SK-N-SH (cell line): ENCODE results near the gene FUT4. TPM values are rescaled to one million over a fixed set of nuclear protein-coding genes. Genes with fewer than 3 reads are reported as not detected.

Source experiments
- CTCF ChIA-PET: fragments of 300-600, 350-600 bp; formaldehyde crosslinking; extraction: SDS; loops from one replicate; lab custom pipeline; 2021; lab: Yijun Ruan, JAX
- POLR2A ChIA-PET: fragments of 350-600 bp; sonication (Branson Sonifier 250); formaldehyde crosslinking; extraction: SDS; loops from one replicate; lab custom pipeline; 2020; ENCODE audit warnings: antibody characterized with exemption, inconsistent platforms; lab: Yijun Ruan, JAX
- DNase-seq: peaks from one replicate; pipeline ENCODE4 v3.0.0; 2012
- H2AFZ ChIP-seq: fragments of 200-600 bp; sonication (generic); 2 replicates; pipeline ENCODE4 v1.8.1; 2016; ENCODE audit warnings: antibody characterized with exemption, mild to moderate bottlenecking, low read depth
- H3F3A ChIP-seq: fragments of 200-600 bp; sonication (generic); replicated peaks from 2 replicates; pipeline ENCODE3; 2016; ENCODE audit warnings: antibody characterized with exemption, mild to moderate bottlenecking; ENCODE audit not compliant: insufficient read depth
- H3K27ac ChIP-seq, 2 experiments: fragments of 200-500 bp in 1 of 2; fragments of 200-600 bp in 1 of 2; sonication (Bioruptor generic) in 1 of 2; sonication (generic), shearing (Covaris generic) in 1 of 2; 2 replicates each; pipeline versions ENCODE4 v1.5.1 to v1.6.1; 2014 to 2016; ENCODE audit warnings: low read depth in 2 of 2, inconsistent platforms in 1 of 2, low read length in 1 of 2, mild to moderate bottlenecking in 1 of 2, mixed read lengths in 1 of 2
- H3K27me3 ChIP-seq: fragments of 200-600 bp; sonication (generic), shearing (Covaris generic); 2 replicates; pipeline ENCODE4 v1.6.1; 2016; ENCODE audit warnings: mixed run types; ENCODE audit not compliant: insufficient read depth
- H3K36me3 ChIP-seq, 2 experiments: fragments of 200-500 bp in 1 of 2; fragments of 200-600 bp in 1 of 2; sonication (Bioruptor generic) in 1 of 2; sonication (generic) in 1 of 2; replicated peaks in 1 of 2; 2 replicates each; pipeline versions ENCODE3 to v1.5.1; 2014 to 2016; ENCODE audit warnings: low read length in 1 of 2, mild to moderate bottlenecking in 1 of 2; ENCODE audit not compliant: insufficient read depth in 2 of 2, control insufficient read depth in 1 of 2
- H3K4me1 ChIP-seq, 2 experiments: fragments of 200-500 bp in 1 of 2; fragments of 200-600 bp in 1 of 2; sonication (Bioruptor generic) in 1 of 2; sonication (generic), shearing (Covaris generic) in 1 of 2; 2 replicates each; pipeline versions ENCODE4 v1.5.1 to v1.6.1; 2014 to 2016; ENCODE audit warnings: low read depth in 1 of 2, low read length in 1 of 2, mixed run types in 1 of 2; ENCODE audit not compliant: insufficient read depth in 2 of 2, control insufficient read depth in 1 of 2
- H3K4me2 ChIP-seq: fragments of 200-600 bp; sonication (generic), shearing (Covaris generic); 2 replicates; pipeline ENCODE4 v1.6.1; 2017; ENCODE audit warnings: mixed run types
- H3K4me3 ChIP-seq, 2 experiments: fragments of 200-500 bp in 1 of 2; fragments of 200-600 bp in 1 of 2; sonication (Bioruptor generic) in 1 of 2; sonication (generic), shearing (Covaris generic) in 1 of 2; 2 replicates each; pipeline versions ENCODE4 v1.5.1 to v1.8.1; 2014 to 2016; ENCODE audit warnings: low read depth in 2 of 2, inconsistent platforms in 1 of 2, low read length in 1 of 2, mild to moderate bottlenecking in 1 of 2, mixed read lengths in 1 of 2, moderate library complexity in 1 of 2
- H3K79me2 ChIP-seq: fragments of 200-600 bp; sonication (generic); 2 replicates; pipeline ENCODE4 v1.8.1; 2017; ENCODE audit warnings: mild to moderate bottlenecking; ENCODE audit not compliant: insufficient read depth
- H3K9ac ChIP-seq: fragments of 200-600 bp; sonication (generic); 2 replicates; pipeline ENCODE4 v1.6.1; 2017; ENCODE audit warnings: mixed run types
- H3K9me2 ChIP-seq: fragments of 200-600 bp; sonication (generic); 2 replicates; pipeline ENCODE4 v1.6.1; 2017; ENCODE audit warnings: mixed run types
- H3K9me3 ChIP-seq: fragments of 200-600 bp; sonication (generic); 2 replicates; pipeline ENCODE4 v1.6.1; 2017; ENCODE audit warnings: mixed run types, mild to moderate bottlenecking, moderate library complexity
- H4K20me1 ChIP-seq: fragments of 200-600 bp; sonication (generic); 2 replicates; pipeline ENCODE4 v1.6.1; 2017; ENCODE audit warnings: mild to moderate bottlenecking, mixed run types; ENCODE audit not compliant: insufficient read depth
- CHD2 ChIP-seq: fragments of 150-350 bp; IDR thresholded peaks from 2 replicates; pipeline ENCODE4 v1.6.1; 2018; ENCODE audit warnings: low read length; ENCODE audit not compliant: partially characterized antibody
- ELF1 ChIP-seq: IDR thresholded peaks from 2 replicates; pipeline ENCODE4 v1.4.0; 2012
- FOXJ3 ChIP-seq: sonication (generic); formaldehyde crosslinking; IDR thresholded peaks from 2 replicates; pipeline ENCODE4 v1.5.1; 2020; ENCODE audit warnings: mild to moderate bottlenecking, missing genetic modification reagents
- FOXM1 ChIP-seq: IDR thresholded peaks from 2 replicates; pipeline ENCODE4 v1.4.0; 2012; ENCODE audit warnings: low read depth, mild to moderate bottlenecking
- MEF2A ChIP-seq: IDR thresholded peaks from 2 replicates; pipeline ENCODE4 v1.4.0; 2012; ENCODE audit warnings: low read depth, borderline replicate concordance
- MXI1 ChIP-seq: IDR thresholded peaks from 2 replicates; pipeline ENCODE4 v1.6.1; 2012; ENCODE audit warnings: mild to moderate bottlenecking, low read depth, low read length, improper control_type of control experiment
- NRF1 ChIP-seq: IDR thresholded peaks from 2 replicates; pipeline ENCODE4 v1.6.1; 2012; ENCODE audit warnings: low read depth, mild to moderate bottlenecking, low read length
- POLR2AphosphoS5 ChIP-seq: IDR thresholded peaks from 2 replicates; pipeline ENCODE4 v1.6.1; 2012; ENCODE audit warnings: low read depth, low read length
- RAD21 ChIP-seq: IDR thresholded peaks from 2 replicates; pipeline ENCODE4 v1.6.1; 2012; ENCODE audit warnings: mild to moderate bottlenecking, low read length
- RCOR1 ChIP-seq: fragments of 150-350 bp; IDR thresholded peaks from 2 replicates; pipeline ENCODE4 v1.6.1; 2017; ENCODE audit warnings: antibody characterized with exemption, low read length
- RXRA ChIP-seq: IDR thresholded peaks from 2 replicates; pipeline ENCODE4 v1.4.0; 2012; ENCODE audit warnings: low read depth, mild to moderate bottlenecking, borderline replicate concordance
- SIN3A ChIP-seq: IDR thresholded peaks from 2 replicates; pipeline ENCODE4 v1.6.1; 2012; ENCODE audit warnings: low read depth, mild to moderate bottlenecking, low read length, moderate library complexity, borderline replicate concordance
- SMC3 ChIP-seq: IDR thresholded peaks from 2 replicates; pipeline ENCODE4 v1.6.1; 2012; ENCODE audit warnings: low read depth, low read length, improper control_type of control experiment
- TAF1 ChIP-seq: IDR thresholded peaks from 2 replicates; pipeline ENCODE4 v1.6.1; 2012; ENCODE audit warnings: low read depth, mild to moderate bottlenecking, low read length, moderate library complexity, borderline replicate concordance
- TCF12 ChIP-seq: IDR thresholded peaks from 2 replicates; pipeline ENCODE4 v1.4.0; 2012
- YY1 ChIP-seq: IDR thresholded peaks from 2 replicates; pipeline ENCODE4 v1.4.0; 2012; ENCODE audit warnings: low read depth, mild to moderate bottlenecking
- WGBS: methylation state at CpG from one replicate; pipeline ENCODE4 v1.1.6; 2017; ENCODE audit warnings: low lambda C conversion rate; 5-methylcytosine and 5-hydroxymethylcytosine counted together
- polyA plus RNA-seq, 3 experiments: library from polyadenylated mRNA; depleted of rRNA; stranded (reverse); fragments of >200 nt; gene quantifications; 2 replicates each; pipeline ENCODE4 v1.2.3, GENCODE V29; 2012
- TF ChIP-seq, protein P1 (sequence below): fragments of 200-600 bp; sonication (generic); IDR thresholded peaks from 2 replicates; pipeline ENCODE4 v1.6.1; 2017; ENCODE audit warnings: antibody characterized with exemption, mild to moderate bottlenecking, moderate library complexity
- TF ChIP-seq, protein P2 (sequence below): IDR thresholded peaks from 2 replicates; pipeline ENCODE4 v1.4.0; 2012; ENCODE audit warnings: low read depth, borderline replicate concordance
- TF ChIP-seq, protein P3 (sequence below): fragments of 150-350 bp; IDR thresholded peaks from 2 replicates; pipeline ENCODE4 v1.6.1; 2016; ENCODE audit warnings: mild to moderate bottlenecking, low read depth, low read length
- TF ChIP-seq, protein P4 (sequence below): IDR thresholded peaks from 2 replicates; pipeline ENCODE4 v1.4.0; 2012; ENCODE audit warnings: low read depth

The FUT4 gene
- polyA plus RNA-seq, 1 of the 3 experiments (the other 2 are of a cell fraction) = 1.9 TPM

DNA sequence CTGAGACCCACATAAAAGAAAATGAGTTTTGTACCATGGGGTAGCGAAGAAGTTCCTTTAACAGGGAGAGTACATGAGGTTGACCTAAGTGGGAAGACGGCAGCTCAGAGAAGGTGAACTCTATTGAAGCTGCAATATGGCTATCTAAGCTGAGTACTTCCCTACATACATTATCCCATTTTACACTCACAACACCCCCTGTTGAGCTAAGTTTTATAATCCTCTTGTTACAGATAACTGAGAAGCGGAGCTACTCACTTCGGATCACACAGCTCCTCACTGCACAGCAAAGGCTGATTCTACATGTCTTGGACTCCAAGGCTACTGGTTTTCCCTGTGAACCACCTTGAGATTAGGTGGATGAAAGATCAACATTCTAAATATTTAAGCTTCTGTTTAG lies 15.2 kb downstream of the FUT4 start:
- DNase-seq = no peak
- TF ChIP-seq SIN3A (no peak), RXRA (no peak), MXI1 (no peak), RCOR1 (no peak), TCF12 (no peak), CHD2 (no peak)
- TF ChIP-seq, protein P1, sequence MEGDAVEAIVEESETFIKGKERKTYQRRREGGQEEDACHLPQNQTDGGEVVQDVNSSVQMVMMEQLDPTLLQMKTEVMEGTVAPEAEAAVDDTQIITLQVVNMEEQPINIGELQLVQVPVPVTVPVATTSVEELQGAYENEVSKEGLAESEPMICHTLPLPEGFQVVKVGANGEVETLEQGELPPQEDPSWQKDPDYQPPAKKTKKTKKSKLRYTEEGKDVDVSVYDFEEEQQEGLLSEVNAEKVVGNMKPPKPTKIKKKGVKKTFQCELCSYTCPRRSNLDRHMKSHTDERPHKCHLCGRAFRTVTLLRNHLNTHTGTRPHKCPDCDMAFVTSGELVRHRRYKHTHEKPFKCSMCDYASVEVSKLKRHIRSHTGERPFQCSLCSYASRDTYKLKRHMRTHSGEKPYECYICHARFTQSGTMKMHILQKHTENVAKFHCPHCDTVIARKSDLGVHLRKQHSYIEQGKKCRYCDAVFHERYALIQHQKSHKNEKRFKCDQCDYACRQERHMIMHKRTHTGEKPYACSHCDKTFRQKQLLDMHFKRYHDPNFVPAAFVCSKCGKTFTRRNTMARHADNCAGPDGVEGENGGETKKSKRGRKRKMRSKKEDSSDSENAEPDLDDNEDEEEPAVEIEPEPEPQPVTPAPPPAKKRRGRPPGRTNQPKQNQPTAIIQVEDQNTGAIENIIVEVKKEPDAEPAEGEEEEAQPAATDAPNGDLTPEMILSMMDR = no peak
- TF ChIP-seq, protein P2, sequence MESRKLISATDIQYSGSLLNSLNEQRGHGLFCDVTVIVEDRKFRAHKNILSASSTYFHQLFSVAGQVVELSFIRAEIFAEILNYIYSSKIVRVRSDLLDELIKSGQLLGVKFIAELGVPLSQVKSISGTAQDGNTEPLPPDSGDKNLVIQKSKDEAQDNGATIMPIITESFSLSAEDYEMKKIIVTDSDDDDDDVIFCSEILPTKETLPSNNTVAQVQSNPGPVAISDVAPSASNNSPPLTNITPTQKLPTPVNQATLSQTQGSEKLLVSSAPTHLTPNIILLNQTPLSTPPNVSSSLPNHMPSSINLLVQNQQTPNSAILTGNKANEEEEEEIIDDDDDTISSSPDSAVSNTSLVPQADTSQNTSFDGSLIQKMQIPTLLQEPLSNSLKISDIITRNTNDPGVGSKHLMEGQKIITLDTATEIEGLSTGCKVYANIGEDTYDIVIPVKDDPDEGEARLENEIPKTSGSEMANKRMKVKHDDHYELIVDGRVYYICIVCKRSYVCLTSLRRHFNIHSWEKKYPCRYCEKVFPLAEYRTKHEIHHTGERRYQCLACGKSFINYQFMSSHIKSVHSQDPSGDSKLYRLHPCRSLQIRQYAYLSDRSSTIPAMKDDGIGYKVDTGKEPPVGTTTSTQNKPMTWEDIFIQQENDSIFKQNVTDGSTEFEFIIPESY = no peak
- H4K20me1 ChIP-seq = no peaks in the 10 kb centered on the region
- no peak overlapping the region for H2AFZ ChIP-seq
- H3F3A ChIP-seq = peaks cover 32% of the 10 kb centered on the region
- no peaks in the 10 kb centered on the region for H3K27me3 ChIP-seq
- no peak overlapping the region for H3K4me2 ChIP-seq
- no peak overlapping the region for H3K9ac ChIP-seq
- H3K36me3 ChIP-seq = no peaks in the 10 kb centered on the region
- peak overlapping the region in 1 of 2 experiments; percentile 87; a peak in 2 of 4 replicates for H3K27ac ChIP-seq
- no peaks in the 10 kb centered on the region for H3K9me3 ChIP-seq
- 97% methylated on average over 4 of the region's 4 CpGs for WGBS
- H3K79me2 ChIP-seq = 0 out of 2 replicates have a peak, but pooled peaks cover 3% of the 10 kb centered on the region
- ChIA-PET POLR2A (no interaction called here), CTCF (no interaction called here)
- H3K4me1 ChIP-seq = peaks cover 0 to 46% of the 10 kb centered on the region in 2 experiments; a peak in 3 of 4 replicates
- H3K4me3 ChIP-seq = no peak overlapping the region
- no peaks in the 10 kb centered on the region for H3K9me2 ChIP-seq

DNA sequence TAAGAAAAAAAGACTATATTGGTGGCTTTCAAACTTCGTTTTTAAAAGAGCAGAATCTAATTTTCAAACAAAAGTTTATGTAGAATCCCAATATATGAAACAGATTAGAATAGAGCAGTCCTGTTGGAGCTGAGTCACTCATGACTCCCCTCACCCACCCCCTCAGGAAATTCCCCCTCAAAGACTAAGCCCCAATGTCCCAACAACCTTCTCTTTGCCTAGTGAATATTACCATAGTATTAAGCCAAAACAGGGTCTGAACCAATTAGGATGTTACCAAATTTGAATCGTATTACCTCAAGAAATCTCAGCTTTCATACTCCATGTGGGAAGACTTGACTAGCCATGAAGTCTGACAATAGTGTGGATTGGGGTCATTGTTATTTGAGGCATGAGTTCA lies 15.6 kb downstream of the FUT4 start:
- WGBS = 83% methylated on average over 2 of the region's 2 CpGs
- no peak for DNase-seq

More for the DNA sequence above, 15.6 kb downstream of the FUT4 start:
- no peak for TF ChIP-seq FOXJ3
- TF ChIP-seq RCOR1 = no peak
- no peak for TF ChIP-seq YY1
- TF ChIP-seq, protein P2 = no peak
- no peak for TF ChIP-seq CHD2
- TF ChIP-seq MXI1 = no peak
- no peak for TF ChIP-seq MEF2A
- TF ChIP-seq, protein P3, sequence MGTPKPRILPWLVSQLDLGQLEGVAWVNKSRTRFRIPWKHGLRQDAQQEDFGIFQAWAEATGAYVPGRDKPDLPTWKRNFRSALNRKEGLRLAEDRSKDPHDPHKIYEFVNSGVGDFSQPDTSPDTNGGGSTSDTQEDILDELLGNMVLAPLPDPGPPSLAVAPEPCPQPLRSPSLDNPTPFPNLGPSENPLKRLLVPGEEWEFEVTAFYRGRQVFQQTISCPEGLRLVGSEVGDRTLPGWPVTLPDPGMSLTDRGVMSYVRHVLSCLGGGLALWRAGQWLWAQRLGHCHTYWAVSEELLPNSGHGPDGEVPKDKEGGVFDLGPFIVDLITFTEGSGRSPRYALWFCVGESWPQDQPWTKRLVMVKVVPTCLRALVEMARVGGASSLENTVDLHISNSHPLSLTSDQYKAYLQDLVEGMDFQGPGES = no peak
- no peak for TF ChIP-seq SMC3
- TF ChIP-seq FOXM1 = no peak
- TF ChIP-seq POLR2AphosphoS5 = no peak
- TF ChIP-seq NRF1 = no peak
- TF ChIP-seq, protein P4, sequence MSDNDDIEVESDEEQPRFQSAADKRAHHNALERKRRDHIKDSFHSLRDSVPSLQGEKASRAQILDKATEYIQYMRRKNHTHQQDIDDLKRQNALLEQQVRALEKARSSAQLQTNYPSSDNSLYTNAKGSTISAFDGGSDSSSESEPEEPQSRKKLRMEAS = no peak
- no peak for TF ChIP-seq SIN3A
- TF ChIP-seq RAD21 = no peak
- no peak for TF ChIP-seq TAF1
- TF ChIP-seq ELF1 = no peak
- ChIA-PET POLR2A (no interaction called here), CTCF (no interaction called here)
- H3K4me2 ChIP-seq = no peak overlapping the region
- H3K36me3 ChIP-seq = no peaks in the 10 kb centered on the region
- peaks cover 0 to 47% of the 10 kb centered on the region in 2 experiments; a peak in 3 of 4 replicates for H3K4me1 ChIP-seq
- peaks cover 32% of the 10 kb centered on the region for H3F3A ChIP-seq
- H3K4me3 ChIP-seq = no peak overlapping the region
- H3K9me3 ChIP-seq = no peaks in the 10 kb centered on the region
- no peaks in the 10 kb centered on the region for H4K20me1 ChIP-seq
- no peak overlapping the region for H3K9ac ChIP-seq
- H3K9me2 ChIP-seq = no peaks in the 10 kb centered on the region
- H3K27ac ChIP-seq = peak overlapping the region in 1 of 2 experiments; percentile 87; a peak in 1 of 4 replicates
- no peaks in the 10 kb centered on the region for H3K27me3 ChIP-seq
- 0 out of 2 replicates have a peak, but pooled peaks cover 3% of the 10 kb centered on the region for H3K79me2 ChIP-seq
- no peak overlapping the region for H2AFZ ChIP-seq
